ENCODE measurements around the gene TAF1L.

DNA sequence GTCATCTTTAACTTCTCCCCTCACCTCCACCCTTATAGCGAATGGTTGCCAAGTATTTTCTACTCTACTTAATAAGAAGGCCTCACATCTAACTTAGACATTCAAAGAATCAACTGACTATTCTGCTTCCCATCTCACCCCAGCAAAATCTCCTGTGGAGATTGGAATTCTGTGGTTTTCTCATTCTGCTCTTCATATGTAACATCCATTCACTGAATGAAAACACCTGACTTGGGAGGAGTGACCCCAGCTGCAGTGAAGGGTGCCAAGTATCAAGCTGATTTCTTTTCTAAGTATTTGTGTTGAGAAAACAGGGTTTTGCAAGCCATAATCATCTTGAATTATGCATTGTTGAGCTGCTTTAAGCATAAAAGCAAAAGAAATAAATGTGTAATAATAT, 42.5 kb upstream of the TAF1L start:
- no peak for TF ChIP-seq CTCF (IDR thresholded peaks at IDR 0.05)
- TF ChIP-seq EP300 (IDR thresholded peaks at IDR 0.05), result no peak

Measured in stomach (tissue), 4 donors.